ENCODE data around the gene JADE2. TPM values are rescaled to one million over a fixed set of nuclear protein-coding genes. Genes with fewer than 3 reads are reported as not detected.

The JADE2 gene
- total RNA-seq, 1 experiment from 2014 or later, result 39.9 TPM

- intact Hi-C loops (cut with micrococcal nuclease), result no loop called here
- no peak overlapping the region for H3K27ac ChIP-seq (ENCODE audit: low read depth, low read length)
- no peak for DNase-seq (ENCODE audit: low read depth, low spot score)
- ChIA-PET POLR2A (no interaction called here), RAD21 (ENCODE audit: low non-redundant PET in 1 of 2, low total read pairs in 2 of 2, uncharacterized antibody in 2 of 2, unreplicated experiment in 2 of 2) (no interaction called here), CTCF (no interaction called here)
- ATAC-seq, result no peak
- H3K36me3 ChIP-seq (ENCODE audit: control insufficient read depth in 1 of 2, insufficient read depth in 2 of 2, low read length in 2 of 2), result no peaks in the 10 kb centered on the region
- H3K4me1 ChIP-seq (ENCODE audit: control insufficient read depth in 1 of 2, insufficient read depth in 2 of 2, low read length in 2 of 2), result peaks cover 3 to 9% of the 10 kb centered on the region in 2 experiments; a peak in 3 of 4 replicates
- H3K79me2 ChIP-seq (ENCODE audit: insufficient read depth, low read length), result no peaks in the 10 kb centered on the region
- H2AFZ ChIP-seq (ENCODE audit: low read depth, low read length, poor library complexity, severe bottlenecking), result no peak overlapping the region
- TF ChIP-seq ZFX (IDR thresholded peaks at IDR 0.05), result no peak
- no peak for TF ChIP-seq EZH2phosphoT487 (IDR thresholded peaks at IDR 0.05; ENCODE audit: borderline replicate concordance)
- TF ChIP-seq CEBPB (IDR thresholded peaks at IDR 0.05; ENCODE audit: low read depth), result no peak
- no peak for TF ChIP-seq RAD21 (IDR thresholded peaks at IDR 0.05; ENCODE audit: low read depth)
- no peak for TF ChIP-seq ZNF274 (IDR thresholded peaks at IDR 0.05; ENCODE audit: low read depth, low read length)
- TF ChIP-seq TCF7L2 (IDR thresholded peaks at IDR 0.05; ENCODE audit: borderline replicate concordance, extremely low read depth, insufficient read depth, insufficient read length), result no peak
- no peak for TF ChIP-seq MAX (IDR thresholded peaks at IDR 0.05)
- TF ChIP-seq ELF1 (IDR thresholded peaks at IDR 0.05; ENCODE audit: borderline replicate concordance, low read depth), result no peak
- TF ChIP-seq ZBTB33 (IDR thresholded peaks at IDR 0.05; ENCODE audit: extremely low read depth, insufficient replicate concordance, low read length), result no peak
- no peak for TF ChIP-seq POLR2AphosphoS5 (IDR thresholded peaks at IDR 0.05; ENCODE audit: low read depth, low read length)
- no peak for TF ChIP-seq POLR2A (IDR thresholded peaks at IDR 0.05; ENCODE audit: borderline replicate concordance, extremely low read depth, insufficient read depth, insufficient read length)
- no peak for TF ChIP-seq REST (IDR thresholded peaks at IDR 0.05; ENCODE audit: low read depth)
- TF ChIP-seq SIN3A (IDR thresholded peaks at IDR 0.05; ENCODE audit: low read depth), result no peak
- TF ChIP-seq SP1 (IDR thresholded peaks at IDR 0.05; ENCODE audit: low read depth), result no peak
- no peak for TF ChIP-seq SRF (IDR thresholded peaks at IDR 0.05; ENCODE audit: low read depth)
- no peak for TF ChIP-seq CTCF (IDR thresholded peaks at IDR 0.05 in 2 of 3, conservative IDR thresholded peaks at IDR 0.05 in 1 of 3; ENCODE audit: borderline replicate concordance in 1 of 3, insufficient read depth in 1 of 3, low read depth in 2 of 3, low read length in 2 of 3)
- no peak for TF ChIP-seq FOSL1 (IDR thresholded peaks at IDR 0.05; ENCODE audit: low read depth)
- no peak for TF ChIP-seq CBX3 (IDR thresholded peaks at IDR 0.05; ENCODE audit: low read depth)
- H3K4me2 ChIP-seq (ENCODE audit: low read length), result no peak overlapping the region
- no peak overlapping the region for H3K4me3 ChIP-seq (replicated peaks in 1 of 2; ENCODE audit: low read depth in 1 of 2, low read length in 2 of 2)
- no TSS peak for BruUV-seq (replicated peaks)
- no peak overlapping the region for H3K9ac ChIP-seq (ENCODE audit: low read length)
- H3K27me3 ChIP-seq (ENCODE audit: insufficient read depth, low read length), result no peaks in the 10 kb centered on the region
- no peaks in the 10 kb centered on the region for H4K20me1 ChIP-seq (ENCODE audit: insufficient read depth)
- no peaks in the 10 kb centered on the region for H3K9me3 ChIP-seq (ENCODE audit: control insufficient read depth in 1 of 2, insufficient read depth in 1 of 2, low read depth in 1 of 2, low read length in 2 of 2)
- H3K9me2 ChIP-seq (ENCODE audit: insufficient read depth), result no peaks in the 10 kb centered on the region
Measured at GRCh38 chr5:134494780-134495179, 30.7 kb upstream of the JADE2 start.
